Lung microvascular endothelial cell (primary cell): ENCODE data around the gene CFAP97D2. TPM values are rescaled to one million over a fixed set of nuclear protein-coding genes. Genes with fewer than 3 reads are reported as not detected.
A peak's percentile ranks its signal among the peaks of the same experiment; 100 is the strongest.

Experiments used
- DNase-seq, 2 donors: peaks; one replicate each; pipeline versions ENCODE4 v3.0.0 to v3.0.0-alpha.2; 2010; ENCODE audit warnings: low read depth in 2 of 2
- total RNA-seq: library from RNA; depleted of rRNA; stranded (reverse); fragments of >200 nt; gene quantifications from 2 replicates; pipeline ENCODE4 v1.2.1, GENCODE V29; 2014

CFAP97D2 gene
- total RNA-seq, 1 donor from 2014 or later, result not detected

DNA sequence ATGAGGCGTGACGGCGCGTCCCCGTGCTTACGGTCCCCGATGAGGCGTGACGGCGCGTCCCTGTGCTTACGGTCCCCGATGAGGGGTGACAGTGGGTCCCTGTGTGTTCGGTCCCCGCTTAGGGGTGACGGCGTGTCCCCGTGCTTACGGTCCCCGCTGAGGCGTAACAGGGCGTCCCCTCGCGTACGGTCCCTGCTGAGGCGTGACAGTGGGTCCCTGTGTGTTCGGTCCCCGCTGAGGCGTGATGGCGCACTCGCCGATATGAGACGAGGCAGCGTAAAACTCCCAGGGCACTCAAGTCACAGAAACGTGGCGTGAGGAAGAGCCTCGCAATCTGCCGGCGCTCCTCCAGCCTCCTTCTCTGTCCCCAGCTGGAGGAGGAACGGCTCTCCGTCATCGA, 20.9 kb downstream of the CFAP97D2 start:
- no peak for DNase-seq

DNA sequence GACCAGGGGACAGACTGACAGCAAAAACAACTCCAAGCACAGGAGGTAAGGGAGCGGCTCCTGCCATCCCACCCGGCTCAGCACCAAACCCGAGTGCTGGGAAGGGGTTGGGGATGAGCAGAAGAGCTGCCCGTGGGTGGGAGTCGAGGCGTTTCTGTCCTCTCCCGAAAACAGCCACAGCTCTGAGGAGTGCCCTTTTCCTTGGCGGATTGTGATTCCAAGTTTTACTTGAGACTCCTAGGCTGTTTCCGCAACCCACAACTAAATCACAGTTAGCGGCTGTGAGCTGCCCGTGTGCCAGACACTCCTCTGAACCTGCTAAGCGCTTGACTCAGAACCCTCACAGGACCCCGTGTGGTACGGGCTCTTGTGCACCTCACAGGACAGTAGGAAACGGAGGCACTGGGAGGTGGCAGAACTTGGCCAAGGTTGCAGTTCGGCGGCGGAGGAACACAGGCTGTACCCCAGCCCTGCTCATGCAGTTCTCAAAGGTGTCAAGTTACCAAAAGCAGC, 21.4 kb downstream of the CFAP97D2 start:
- DNase-seq, result no peak

- DNase-seq, result no peak
Measured at GRCh38 chr13:114202581-114202980, 23.5 kb downstream of the CFAP97D2 start.

- DNase-seq, result no peak
Measured at GRCh38 chr13:114203536-114203935, 24.5 kb downstream of the CFAP97D2 start.

GRCh38 chr13:114204894-114205293, 25.8 kb downstream of the CFAP97D2 start:
- DNase-seq, result no peak

DNA sequence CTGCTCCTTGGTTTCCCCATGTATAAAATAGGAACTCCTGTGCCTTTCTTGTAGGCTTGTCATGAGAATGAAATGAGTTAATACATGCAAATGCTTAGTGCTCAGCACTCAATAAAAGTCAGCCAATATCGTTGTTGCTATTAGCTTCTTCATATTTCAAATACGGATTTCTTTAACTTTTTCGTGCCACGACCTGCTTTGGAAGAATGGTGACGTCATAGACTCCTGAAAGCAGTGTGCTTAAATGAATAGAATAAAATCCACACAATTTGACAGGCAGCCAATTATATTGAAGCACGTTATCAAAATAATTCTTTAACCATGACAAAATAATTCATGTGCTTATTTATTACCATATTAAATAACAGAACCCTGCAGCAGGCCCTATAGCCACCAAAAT, 29.1 kb downstream of the CFAP97D2 start:
- DNase-seq, result no peak

DNA sequence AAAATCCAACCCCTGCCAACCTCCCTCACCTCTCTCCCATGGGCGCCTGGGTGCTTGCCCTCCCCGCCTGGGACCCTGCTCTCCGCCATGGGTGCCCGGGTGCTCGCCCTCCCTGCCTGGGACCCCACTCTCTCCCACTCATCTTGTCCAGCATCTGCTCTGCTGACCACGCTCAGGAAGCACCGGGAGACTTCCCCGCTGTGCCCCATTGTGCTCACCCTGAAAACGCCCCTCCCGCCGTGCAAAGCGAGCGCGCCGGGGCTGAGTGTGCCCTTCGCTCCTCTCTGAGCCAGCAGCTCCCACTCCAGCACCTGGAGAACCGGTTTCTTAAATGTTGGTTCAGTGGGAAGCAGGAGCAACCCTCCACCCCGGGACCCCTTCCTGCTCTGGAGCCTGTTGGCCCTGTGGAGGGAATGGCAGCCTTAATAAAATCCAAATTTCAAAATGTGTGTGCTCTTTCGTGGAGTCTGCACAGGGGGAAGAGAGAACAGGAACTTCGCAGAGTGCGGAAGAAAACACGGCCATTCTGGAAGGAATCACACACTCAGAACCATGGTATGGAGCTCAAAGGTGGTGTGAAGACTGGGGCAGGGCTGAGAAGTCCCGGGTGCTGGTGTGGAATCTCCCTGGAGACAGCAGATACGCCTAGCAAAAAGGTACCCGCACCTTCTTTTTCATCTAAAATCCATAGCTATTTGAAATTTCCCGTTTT, 32.5 kb downstream of the CFAP97D2 start:
- DNase-seq, result no peak

DNA sequence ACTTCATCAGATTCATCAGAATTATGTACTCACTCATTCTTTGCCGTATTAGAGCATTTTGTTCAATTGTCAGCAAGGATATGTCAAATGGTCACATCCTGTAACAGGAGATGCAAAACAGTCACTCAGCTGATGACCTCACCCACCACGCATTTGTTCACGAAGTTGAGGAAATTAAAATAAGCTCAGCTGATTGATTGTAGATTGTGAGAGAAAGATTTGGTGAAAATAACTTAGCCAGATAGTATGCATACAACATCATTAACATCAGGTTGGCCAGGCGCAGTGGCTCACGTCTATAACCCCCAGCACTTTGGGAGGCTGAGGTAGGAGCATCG, 33.1 kb downstream of the CFAP97D2 start:
- DNase-seq, result peak; percentile 88 to 94

DNA sequence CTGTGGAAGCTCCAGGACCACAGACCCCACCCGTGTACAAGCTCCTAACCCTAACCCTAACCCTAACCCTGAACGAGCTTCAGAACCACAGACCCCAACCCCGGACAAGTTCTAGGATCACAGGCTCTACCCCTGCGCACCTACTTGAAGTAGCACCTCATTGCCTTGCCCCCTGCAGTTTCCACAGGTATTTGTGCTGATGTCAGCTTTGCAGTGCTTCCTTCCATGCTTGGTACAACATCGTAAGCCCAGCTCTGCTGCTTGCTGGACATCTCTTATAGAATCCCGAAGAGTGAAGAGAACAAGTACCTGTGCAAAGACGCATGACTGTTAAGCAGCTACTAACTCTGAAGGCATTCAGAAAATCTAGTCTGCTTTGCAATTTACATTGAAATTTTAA, 34.9 kb downstream of the CFAP97D2 start:
- no peak for DNase-seq

GRCh38 chr13:114219392-114219791, 40.3 kb downstream of the CFAP97D2 start:
- DNase-seq, result peak in 1 of 2 donors; percentile 19

DNA sequence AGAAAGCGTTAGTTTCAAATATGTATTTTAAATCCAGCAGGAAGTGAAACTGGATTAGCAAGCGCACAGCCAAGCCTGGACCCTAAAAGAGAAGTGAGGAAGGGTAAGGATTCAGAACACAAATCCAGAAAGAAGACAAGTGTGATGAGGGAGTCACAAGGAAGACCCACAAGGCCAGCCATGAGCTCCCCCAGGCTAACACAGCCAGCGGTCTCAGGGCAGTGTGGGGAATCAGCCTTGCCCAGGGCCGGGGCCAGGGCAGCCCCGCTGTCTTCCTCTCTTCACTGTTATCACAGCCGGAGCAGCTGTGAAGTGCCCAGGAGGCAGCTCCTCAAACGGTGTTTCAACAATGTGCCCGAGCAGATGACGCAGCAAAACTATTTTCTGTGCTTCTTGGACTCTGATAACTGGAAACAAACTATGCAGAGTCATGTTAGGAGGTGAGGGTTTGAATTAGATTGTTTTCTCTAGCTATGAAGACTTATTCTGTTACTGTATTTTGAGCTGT, 43.5 kb downstream of the CFAP97D2 start:
- DNase-seq, result no peak

- DNase-seq, result no peak
Measured at GRCh38 chr13:114224201-114224600, 45.1 kb downstream of the CFAP97D2 start.

DNA sequence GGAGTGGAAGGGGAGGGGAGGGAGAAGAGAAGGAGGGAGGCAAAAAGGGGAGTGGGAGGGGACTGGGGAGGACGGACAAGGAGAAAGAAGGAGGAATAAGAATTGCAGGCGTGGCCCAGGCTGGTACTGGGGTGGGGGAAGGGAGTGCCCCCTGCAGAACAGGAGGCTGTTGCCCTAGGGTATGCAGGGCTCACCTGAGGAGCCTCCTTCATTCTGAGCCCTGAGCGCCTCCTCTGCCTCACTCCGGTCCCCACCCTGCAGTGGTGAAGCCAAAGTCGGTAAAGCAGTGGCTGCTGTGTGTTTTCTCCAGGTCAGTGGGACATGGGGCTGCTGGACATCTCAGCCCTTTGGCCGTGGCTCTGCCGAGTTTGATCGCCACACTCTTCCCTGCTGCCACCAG, 46.6 kb downstream of the CFAP97D2 start:
- no peak for DNase-seq

- no peak for DNase-seq
Measured at GRCh38 chr13:114226088-114226487, 47.0 kb downstream of the CFAP97D2 start.

- DNase-seq, result peak; percentile 81 to 90
Measured at GRCh38 chr13:114226699-114227323, 47.8 kb downstream of the CFAP97D2 start.

- no peak for DNase-seq
Measured at GRCh38 chr13:114227528-114227927, 48.5 kb downstream of the CFAP97D2 start.

- DNase-seq, result no peak
Measured at GRCh38 chr13:114228176-114228575, 49.1 kb downstream of the CFAP97D2 start.

GRCh38 chr13:114229506-114229905, 50.4 kb downstream of the CFAP97D2 start:
- DNase-seq, result no peak

DNA sequence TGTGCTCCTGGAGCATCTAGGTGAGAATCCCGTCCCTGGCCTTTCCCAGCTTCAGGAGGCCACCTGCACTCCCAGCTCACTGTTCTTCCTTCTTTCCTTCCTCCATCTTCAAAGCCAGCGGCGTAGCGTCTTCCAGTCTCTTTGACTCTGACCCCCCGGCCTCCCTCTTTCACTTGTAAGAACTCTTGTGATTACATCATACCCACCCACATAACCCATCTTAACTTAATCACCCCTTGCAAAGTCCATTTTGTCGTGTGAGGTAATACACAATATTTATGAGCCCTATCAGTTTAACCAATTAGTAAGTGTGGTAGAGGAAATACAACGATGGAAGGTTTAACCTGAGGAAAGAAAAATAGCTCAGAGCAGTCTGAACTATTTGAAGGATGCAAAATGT, 51.1 kb downstream of the CFAP97D2 start:
- DNase-seq, result no peak

GRCh38 chr13:114230575-114230974, 51.5 kb downstream of the CFAP97D2 start:
- DNase-seq, result no peak

- DNase-seq, result no peak
Measured at GRCh38 chr13:114231886-114232285, 52.8 kb downstream of the CFAP97D2 start.

GRCh38 chr13:114234266-114234644, 55.2 kb downstream of the CFAP97D2 start:
- DNase-seq, result no peak
